K562 (cell line): ENCODE results near the gene SOX21. TPM values are rescaled to one million over a fixed set of nuclear protein-coding genes. Genes with fewer than 3 reads are reported as not detected.
A peak's percentile ranks its signal among the peaks of the same experiment; 100 is the strongest.

Source experiments
- MAFG ChIP-seq: fragments of 450-650 bp; conservative IDR thresholded peaks from 2 replicates; pipeline ENCODE4 v1.6.1; 2016; ENCODE audit warnings: missing genetic modification characterization, missing compliant biosample characterization
- TCF7L2 ChIP-seq: fragments of 150-350 bp; IDR thresholded peaks from 2 replicates; pipeline ENCODE4 v1.6.1; 2016; ENCODE audit warnings: low read depth, mild to moderate bottlenecking, low read length, moderate library complexity
- polyA plus RNA-seq, 8 experiments: library from polyadenylated mRNA; depleted of rRNA in 4 of 8; stranded (reverse) in 5 of 8; unstranded in 3 of 8; fragments of >200 nt; fragmentation: Nextera tagmentation in 2 of 8; fragmentation: Illumina TruSeq in 1 of 8; extraction: Ambion mirVana in 2 of 8; extraction: Trizol in 1 of 8; gene quantifications; 2 replicates each; pipeline versions ENCODE4 v1.2.1 to v1.2.3, GENCODE V29; 2011 to 2014; ENCODE audit warnings: inconsistent platforms in 1 of 8, missing spikeins in 1 of 8
- total RNA-seq, 7 experiments: library from RNA; depleted of rRNA in 6 of 7; stranded (reverse); fragments of >200 nt in 6 of 7; fragmentation: Illumina TruSeq in 2 of 7; extraction: Trizol in 2 of 7; gene quantifications; 2 replicates each; pipeline versions ENCODE4 v1.2.1 to v1.2.3, GENCODE V29; 2011 to 2021; ENCODE audit warnings: low replicate concordance in 1 of 7
- TF ChIP-seq, protein P1 (sequence below): fragments of 450-650 bp; IDR thresholded peaks from 2 replicates; pipeline ENCODE4 v1.6.1; 2016; ENCODE audit warnings: low read depth

Gene SOX21
- total and polyA plus RNA-seq, 9 of the 15 experiments (the other 6 are each of a cell fraction or from before 2014, with no cell fraction given) = 0.07 TPM; not detected in 8

- TF ChIP-seq, protein P1, sequence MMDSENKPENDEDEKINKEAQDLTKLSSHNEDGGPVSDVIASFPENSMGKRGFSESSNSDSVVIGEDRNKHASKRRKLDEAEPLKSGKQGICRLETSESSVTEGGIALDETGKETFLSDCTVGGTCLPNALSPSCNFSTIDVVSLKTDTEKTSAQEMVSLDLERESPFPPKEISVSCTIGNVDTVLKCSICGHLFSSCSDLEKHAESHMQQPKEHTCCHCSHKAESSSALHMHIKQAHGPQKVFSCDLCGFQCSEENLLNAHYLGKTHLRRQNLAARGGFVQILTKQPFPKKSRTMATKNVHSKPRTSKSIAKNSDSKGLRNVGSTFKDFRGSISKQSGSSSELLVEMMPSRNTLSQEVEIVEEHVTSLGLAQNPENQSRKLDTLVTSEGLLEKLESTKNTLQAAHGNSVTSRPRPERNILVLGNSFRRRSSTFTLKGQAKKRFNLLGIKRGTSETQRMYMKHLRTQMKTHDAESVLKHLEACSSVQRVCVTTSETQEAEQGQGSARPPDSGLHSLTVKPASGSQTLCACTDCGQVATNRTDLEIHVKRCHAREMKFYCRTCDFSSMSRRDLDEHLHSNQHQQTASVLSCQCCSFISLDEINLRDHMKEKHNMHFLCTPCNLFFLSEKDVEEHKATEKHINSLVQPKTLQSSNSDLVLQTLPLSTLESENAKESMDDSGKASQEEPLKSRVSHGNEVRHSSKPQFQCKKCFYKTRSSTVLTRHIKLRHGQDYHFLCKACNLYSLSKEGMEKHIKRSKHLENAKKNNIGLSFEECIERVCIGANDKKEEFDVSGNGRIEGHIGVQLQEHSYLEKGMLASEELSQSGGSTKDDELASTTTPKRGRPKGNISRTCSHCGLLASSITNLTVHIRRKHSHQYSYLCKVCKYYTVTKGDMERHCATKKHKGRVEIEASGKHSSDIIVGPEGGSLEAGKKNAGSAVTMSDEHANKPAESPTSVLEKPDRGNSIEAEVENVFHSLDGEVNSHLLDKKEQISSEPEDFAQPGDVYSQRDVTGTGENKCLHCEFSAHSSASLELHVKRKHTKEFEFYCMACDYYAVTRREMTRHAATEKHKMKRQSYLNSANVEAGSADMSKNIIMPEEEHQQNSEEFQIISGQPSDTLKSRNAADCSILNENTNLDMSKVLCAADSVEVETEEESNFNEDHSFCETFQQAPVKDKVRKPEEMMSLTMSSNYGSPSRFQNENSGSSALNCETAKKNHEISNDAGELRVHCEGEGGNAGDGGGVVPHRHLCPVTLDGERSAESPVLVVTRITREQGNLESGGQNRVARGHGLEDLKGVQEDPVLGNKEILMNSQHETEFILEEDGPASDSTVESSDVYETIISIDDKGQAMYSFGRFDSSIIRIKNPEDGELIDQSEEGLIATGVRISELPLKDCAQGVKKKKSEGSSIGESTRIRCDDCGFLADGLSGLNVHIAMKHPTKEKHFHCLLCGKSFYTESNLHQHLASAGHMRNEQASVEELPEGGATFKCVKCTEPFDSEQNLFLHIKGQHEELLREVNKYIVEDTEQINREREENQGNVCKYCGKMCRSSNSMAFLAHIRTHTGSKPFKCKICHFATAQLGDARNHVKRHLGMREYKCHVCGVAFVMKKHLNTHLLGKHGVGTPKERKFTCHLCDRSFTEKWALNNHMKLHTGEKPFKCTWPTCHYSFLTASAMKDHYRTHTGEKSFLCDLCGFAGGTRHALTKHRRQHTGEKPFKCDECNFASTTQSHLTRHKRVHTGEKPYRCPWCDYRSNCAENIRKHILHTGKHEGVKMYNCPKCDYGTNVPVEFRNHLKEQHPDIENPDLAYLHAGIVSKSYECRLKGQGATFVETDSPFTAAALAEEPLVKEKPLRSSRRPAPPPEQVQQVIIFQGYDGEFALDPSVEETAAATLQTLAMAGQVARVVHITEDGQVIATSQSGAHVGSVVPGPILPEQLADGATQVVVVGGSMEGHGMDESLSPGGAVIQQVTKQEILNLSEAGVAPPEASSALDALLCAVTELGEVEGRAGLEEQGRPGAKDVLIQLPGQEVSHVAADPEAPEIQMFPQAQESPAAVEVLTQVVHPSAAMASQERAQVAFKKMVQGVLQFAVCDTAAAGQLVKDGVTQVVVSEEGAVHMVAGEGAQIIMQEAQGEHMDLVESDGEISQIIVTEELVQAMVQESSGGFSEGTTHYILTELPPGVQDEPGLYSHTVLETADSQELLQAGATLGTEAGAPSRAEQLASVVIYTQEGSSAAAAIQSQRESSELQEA = no peak
- TF ChIP-seq MAFG (tag) (peak; percentile 27; the same call in 1 of the 2 replicates), TCF7L2 (no peak)
These were observed 37.6 kb downstream of the SOX21 start (continued) for GRCh38 chr13:94674609-94675348.
